ENCODE measurements around the gene MARK3. TPM values are rescaled to one million over a fixed set of nuclear protein-coding genes. Genes with fewer than 3 reads are reported as not detected.

Gene MARK3
- total and polyA plus RNA-seq, 2 of the 13 experiments (the other 11 are each of a cell fraction or from before 2014, with no cell fraction given): 47.7 to 56.6 TPM

DNA sequence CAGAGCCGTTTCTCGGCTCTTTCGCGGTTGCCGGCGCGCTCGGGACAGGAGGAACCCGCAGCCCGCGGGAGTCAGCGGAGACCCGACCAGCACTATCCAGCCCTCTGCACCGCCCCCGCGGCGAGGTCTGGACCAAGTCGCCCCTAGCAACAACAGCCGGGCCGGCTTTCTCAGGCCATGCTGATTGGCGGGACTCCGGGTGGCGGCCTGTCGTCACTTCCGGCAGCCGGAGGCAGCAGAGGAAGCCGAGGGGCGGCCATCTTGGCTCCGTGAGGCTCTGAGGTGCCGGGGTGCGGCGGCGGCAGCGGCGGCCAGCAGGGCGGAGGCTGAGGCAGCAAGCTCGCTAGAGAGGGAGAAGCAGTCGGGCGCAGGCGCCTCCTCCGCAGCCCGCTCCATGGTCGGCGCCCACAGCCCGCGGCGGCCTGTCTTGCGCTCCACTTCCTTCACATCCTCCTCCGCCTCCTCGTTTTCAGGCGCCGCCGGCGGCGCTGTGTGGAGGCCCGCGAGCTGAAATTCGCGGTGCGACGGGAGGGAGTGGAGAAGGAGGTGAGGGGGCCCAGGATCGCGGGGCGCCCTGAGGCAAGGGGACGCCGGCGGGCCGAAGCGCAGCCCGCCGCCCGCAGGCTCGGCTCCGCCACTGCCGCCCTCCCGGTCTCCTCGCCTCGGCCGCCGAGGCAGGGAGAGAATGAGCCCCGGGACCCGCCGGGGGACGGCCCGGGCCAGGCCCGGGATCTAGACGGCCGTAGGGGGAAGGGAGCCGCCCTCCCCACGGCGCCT lies at the start of gene MARK3 (continued):
- TF ChIP-seq, protein P1, sequence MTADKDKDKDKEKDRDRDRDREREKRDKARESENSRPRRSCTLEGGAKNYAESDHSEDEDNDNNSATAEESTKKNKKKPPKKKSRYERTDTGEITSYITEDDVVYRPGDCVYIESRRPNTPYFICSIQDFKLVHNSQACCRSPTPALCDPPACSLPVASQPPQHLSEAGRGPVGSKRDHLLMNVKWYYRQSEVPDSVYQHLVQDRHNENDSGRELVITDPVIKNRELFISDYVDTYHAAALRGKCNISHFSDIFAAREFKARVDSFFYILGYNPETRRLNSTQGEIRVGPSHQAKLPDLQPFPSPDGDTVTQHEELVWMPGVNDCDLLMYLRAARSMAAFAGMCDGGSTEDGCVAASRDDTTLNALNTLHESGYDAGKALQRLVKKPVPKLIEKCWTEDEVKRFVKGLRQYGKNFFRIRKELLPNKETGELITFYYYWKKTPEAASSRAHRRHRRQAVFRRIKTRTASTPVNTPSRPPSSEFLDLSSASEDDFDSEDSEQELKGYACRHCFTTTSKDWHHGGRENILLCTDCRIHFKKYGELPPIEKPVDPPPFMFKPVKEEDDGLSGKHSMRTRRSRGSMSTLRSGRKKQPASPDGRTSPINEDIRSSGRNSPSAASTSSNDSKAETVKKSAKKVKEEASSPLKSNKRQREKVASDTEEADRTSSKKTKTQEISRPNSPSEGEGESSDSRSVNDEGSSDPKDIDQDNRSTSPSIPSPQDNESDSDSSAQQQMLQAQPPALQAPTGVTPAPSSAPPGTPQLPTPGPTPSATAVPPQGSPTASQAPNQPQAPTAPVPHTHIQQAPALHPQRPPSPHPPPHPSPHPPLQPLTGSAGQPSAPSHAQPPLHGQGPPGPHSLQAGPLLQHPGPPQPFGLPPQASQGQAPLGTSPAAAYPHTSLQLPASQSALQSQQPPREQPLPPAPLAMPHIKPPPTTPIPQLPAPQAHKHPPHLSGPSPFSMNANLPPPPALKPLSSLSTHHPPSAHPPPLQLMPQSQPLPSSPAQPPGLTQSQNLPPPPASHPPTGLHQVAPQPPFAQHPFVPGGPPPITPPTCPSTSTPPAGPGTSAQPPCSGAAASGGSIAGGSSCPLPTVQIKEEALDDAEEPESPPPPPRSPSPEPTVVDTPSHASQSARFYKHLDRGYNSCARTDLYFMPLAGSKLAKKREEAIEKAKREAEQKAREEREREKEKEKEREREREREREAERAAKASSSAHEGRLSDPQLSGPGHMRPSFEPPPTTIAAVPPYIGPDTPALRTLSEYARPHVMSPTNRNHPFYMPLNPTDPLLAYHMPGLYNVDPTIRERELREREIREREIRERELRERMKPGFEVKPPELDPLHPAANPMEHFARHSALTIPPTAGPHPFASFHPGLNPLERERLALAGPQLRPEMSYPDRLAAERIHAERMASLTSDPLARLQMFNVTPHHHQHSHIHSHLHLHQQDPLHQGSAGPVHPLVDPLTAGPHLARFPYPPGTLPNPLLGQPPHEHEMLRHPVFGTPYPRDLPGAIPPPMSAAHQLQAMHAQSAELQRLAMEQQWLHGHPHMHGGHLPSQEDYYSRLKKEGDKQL (CRISPR knock-in tag; IDR thresholded peaks at IDR 0.05; ENCODE audit: low read depth): no peak
- TF ChIP-seq, protein P2, sequence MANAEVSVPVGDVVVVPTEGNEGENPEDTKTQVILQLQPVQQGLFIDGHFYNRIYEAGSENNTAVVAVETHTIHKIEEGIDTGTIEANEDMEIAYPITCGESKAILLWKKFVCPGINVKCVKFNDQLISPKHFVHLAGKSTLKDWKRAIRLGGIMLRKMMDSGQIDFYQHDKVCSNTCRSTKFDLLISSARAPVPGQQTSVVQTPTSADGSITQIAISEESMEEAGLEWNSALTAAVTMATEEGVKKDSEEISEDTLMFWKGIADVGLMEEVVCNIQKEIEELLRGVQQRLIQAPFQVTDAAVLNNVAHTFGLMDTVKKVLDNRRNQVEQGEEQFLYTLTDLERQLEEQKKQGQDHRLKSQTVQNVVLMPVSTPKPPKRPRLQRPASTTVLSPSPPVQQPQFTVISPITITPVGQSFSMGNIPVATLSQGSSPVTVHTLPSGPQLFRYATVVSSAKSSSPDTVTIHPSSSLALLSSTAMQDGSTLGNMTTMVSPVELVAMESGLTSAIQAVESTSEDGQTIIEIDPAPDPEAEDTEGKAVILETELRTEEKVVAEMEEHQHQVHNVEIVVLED (CRISPR knock-in tag; IDR thresholded peaks at IDR 0.05; ENCODE audit: borderline replicate concordance): peak; percentile 43; the same call in 1 of the 2 replicates
- TF ChIP-seq HCFC1 (IDR thresholded peaks at IDR 0.05; ENCODE audit: low read depth, low read length) (no peak), PLRG1 (conservative IDR thresholded peaks at IDR 0.05) (no peak), ZNF335 (CRISPR knock-in tag; IDR thresholded peaks at IDR 0.05) (no peak), ZNF260 (CRISPR knock-in tag; IDR thresholded peaks at IDR 0.05; ENCODE audit: borderline replicate concordance, low read depth) (0 out of 2 replicates have a peak, but pooled peaks have one; percentile 31), HNRNPL (IDR thresholded peaks at IDR 0.05; ENCODE audit: low read depth, low read length) (0 out of 2 replicates have a peak, but pooled peaks have one; percentile 23), ZNF124 (CRISPR knock-in tag; IDR thresholded peaks at IDR 0.05) (no peak), ZNF841 (CRISPR knock-in tag; IDR thresholded peaks at IDR 0.05; ENCODE audit: borderline replicate concordance) (no peak), DR1 (CRISPR knock-in tag; IDR thresholded peaks at IDR 0.05) (no peak; the same call in 1 of the 2 replicates), TMF1 (CRISPR knock-in tag; IDR thresholded peaks at IDR 0.05; ENCODE audit: low read depth) (peak; percentile 16; the same call in 1 of the 2 replicates), POGZ (CRISPR knock-in tag; IDR thresholded peaks at IDR 0.05) (peak; percentile 58), ZNF547 (CRISPR knock-in tag; IDR thresholded peaks at IDR 0.05) (no peak; the same call in 1 of the 2 replicates), NAIF1 (CRISPR knock-in tag; IDR thresholded peaks at IDR 0.05; ENCODE audit: borderline replicate concordance) (no peak), MAFG (CRISPR knock-in tag; IDR thresholded peaks at IDR 0.05) (no peak), BRD4 (CRISPR knock-in tag; IDR thresholded peaks at IDR 0.05) (peak; percentile 64; the same call in 1 of the 2 replicates), MIER2 (CRISPR knock-in tag; IDR thresholded peaks at IDR 0.05) (no peak), HIVEP1 (CRISPR knock-in tag; IDR thresholded peaks at IDR 0.05) (peak; percentile 48; the same call in 1 of the 2 replicates)
- TF ChIP-seq, protein P3, sequence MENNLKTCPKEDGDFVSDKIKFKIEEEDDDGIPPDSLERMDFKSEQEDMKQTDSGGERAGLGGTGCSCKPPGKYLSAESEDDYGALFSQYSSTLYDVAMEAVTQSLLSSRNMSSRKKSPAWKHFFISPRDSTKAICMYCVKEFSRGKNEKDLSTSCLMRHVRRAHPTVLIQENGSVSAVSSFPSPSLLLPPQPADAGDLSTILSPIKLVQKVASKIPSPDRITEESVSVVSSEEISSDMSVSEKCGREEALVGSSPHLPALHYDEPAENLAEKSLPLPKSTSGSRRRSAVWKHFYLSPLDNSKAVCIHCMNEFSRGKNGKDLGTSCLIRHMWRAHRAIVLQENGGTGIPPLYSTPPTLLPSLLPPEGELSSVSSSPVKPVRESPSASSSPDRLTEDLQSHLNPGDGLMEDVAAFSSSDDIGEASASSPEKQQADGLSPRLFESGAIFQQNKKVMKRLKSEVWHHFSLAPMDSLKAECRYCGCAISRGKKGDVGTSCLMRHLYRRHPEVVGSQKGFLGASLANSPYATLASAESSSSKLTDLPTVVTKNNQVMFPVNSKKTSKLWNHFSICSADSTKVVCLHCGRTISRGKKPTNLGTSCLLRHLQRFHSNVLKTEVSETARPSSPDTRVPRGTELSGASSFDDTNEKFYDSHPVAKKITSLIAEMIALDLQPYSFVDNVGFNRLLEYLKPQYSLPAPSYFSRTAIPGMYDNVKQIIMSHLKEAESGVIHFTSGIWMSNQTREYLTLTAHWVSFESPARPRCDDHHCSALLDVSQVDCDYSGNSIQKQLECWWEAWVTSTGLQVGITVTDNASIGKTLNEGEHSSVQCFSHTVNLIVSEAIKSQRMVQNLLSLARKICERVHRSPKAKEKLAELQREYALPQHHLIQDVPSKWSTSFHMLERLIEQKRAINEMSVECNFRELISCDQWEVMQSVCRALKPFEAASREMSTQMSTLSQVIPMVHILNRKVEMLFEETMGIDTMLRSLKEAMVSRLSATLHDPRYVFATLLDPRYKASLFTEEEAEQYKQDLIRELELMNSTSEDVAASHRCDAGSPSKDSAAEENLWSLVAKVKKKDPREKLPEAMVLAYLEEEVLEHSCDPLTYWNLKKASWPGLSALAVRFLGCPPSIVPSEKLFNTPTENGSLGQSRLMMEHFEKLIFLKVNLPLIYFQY (CRISPR knock-in tag; IDR thresholded peaks at IDR 0.05; ENCODE audit: borderline replicate concordance): no peak
